ENCODE data around the gene KCNV2.

The KCNV2 gene

GRCh38 chr9:2777454-2777853 is 60.1 kb downstream of the KCNV2 start (continued):
- TF ChIP-seq, protein P1, sequence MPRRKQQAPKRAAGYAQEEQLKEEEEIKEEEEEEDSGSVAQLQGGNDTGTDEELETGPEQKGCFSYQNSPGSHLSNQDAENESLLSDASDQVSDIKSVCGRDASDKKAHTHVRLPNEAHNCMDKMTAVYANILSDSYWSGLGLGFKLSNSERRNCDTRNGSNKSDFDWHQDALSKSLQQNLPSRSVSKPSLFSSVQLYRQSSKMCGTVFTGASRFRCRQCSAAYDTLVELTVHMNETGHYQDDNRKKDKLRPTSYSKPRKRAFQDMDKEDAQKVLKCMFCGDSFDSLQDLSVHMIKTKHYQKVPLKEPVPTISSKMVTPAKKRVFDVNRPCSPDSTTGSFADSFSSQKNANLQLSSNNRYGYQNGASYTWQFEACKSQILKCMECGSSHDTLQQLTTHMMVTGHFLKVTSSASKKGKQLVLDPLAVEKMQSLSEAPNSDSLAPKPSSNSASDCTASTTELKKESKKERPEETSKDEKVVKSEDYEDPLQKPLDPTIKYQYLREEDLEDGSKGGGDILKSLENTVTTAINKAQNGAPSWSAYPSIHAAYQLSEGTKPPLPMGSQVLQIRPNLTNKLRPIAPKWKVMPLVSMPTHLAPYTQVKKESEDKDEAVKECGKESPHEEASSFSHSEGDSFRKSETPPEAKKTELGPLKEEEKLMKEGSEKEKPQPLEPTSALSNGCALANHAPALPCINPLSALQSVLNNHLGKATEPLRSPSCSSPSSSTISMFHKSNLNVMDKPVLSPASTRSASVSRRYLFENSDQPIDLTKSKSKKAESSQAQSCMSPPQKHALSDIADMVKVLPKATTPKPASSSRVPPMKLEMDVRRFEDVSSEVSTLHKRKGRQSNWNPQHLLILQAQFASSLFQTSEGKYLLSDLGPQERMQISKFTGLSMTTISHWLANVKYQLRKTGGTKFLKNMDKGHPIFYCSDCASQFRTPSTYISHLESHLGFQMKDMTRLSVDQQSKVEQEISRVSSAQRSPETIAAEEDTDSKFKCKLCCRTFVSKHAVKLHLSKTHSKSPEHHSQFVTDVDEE (CRISPR knock-in tag; IDR thresholded peaks at IDR 0.05), result no peak
- no peak for TF ChIP-seq GLIS3 (CRISPR knock-in tag; IDR thresholded peaks at IDR 0.05)

GRCh38 chr9:2778816-2779215 is 61.5 kb downstream of the KCNV2 start:
- no peak for ATAC-seq
- TF ChIP-seq TOX (CRISPR knock-in tag; IDR thresholded peaks at IDR 0.05; ENCODE audit: borderline replicate concordance), result no peak
- no peak for TF ChIP-seq RARB (CRISPR knock-in tag; IDR thresholded peaks at IDR 0.05)
- TF ChIP-seq ZNF8 (CRISPR knock-in tag; IDR thresholded peaks at IDR 0.05), result no peak
